Esophagus muscularis mucosa (tissue), 4 donors: Measurements from ENCODE around the gene ACAD11. TPM values are rescaled to one million over a fixed set of nuclear protein-coding genes. Genes with fewer than 3 reads are reported as not detected.
A peak's percentile ranks its signal among the peaks of the same experiment; 100 is the strongest.

ENCODE experiments used
- DNase-seq: peaks from one replicate; pipeline ENCODE4 v3.0.0-alpha.2; 2017; ENCODE audit errors: extremely low spot score
- H3K27ac ChIP-seq, 4 donors: fragments of 200-600 bp; sonication (generic); replicated peaks in 1 of 4; 1 replicate in 3 of 4; 2 replicates in 1 of 4; pipeline ENCODE4 v1.5.1; 2016 to 2019; ENCODE audit warnings: mild to moderate bottlenecking in 1 of 4
- H3K27me3 ChIP-seq, 4 donors: fragments of 200-600 bp; sonication (generic); one replicate each; pipeline versions ENCODE4 v1.5.1 to v1.6.0; 2016 to 2019
- H3K36me3 ChIP-seq, 4 donors: fragments of 200-600 bp; sonication (generic); one replicate each; pipeline ENCODE4 v1.5.1; 2016 to 2019
- H3K4me1 ChIP-seq, 4 donors: fragments of 200-600 bp; sonication (generic); one replicate each; pipeline ENCODE4 v1.5.1; 2016 to 2019
- H3K4me3 ChIP-seq, 4 donors: fragments of 200-600 bp; sonication (generic); 1 replicate in 2 of 4; 2 replicates in 2 of 4; pipeline ENCODE4 v1.5.1; 2016 to 2019; ENCODE audit warnings: mild to moderate bottlenecking in 4 of 4, moderate library complexity in 1 of 4
- H3K9me3 ChIP-seq, 4 donors: fragments of 200-600 bp; sonication (generic); 1 replicate in 3 of 4; 2 replicates in 1 of 4; pipeline ENCODE4 v1.5.1; 2016 to 2019
- EP300 ChIP-seq: sonication (generic); formaldehyde crosslinking; IDR thresholded peaks from one replicate; pipeline ENCODE4 v1.6.1; 2017; ENCODE audit warnings: antibody characterized with exemption
- POLR2A ChIP-seq: fragments of 450-650 bp; IDR thresholded peaks from one replicate; pipeline ENCODE4 v1.6.1; 2017; ENCODE audit warnings: antibody characterized with exemption, moderate library complexity, mild to moderate bottlenecking, low read depth
- POLR2AphosphoS5 ChIP-seq, 2 donors: sonication (generic); formaldehyde crosslinking; IDR thresholded peaks; one replicate each; pipeline ENCODE4 v1.6.1; 2017; ENCODE audit warnings: antibody characterized with exemption in 2 of 2
- WGBS: methylation state at CpG from one replicate; pipeline ENCODE4 v1.1.5; 2018; 5-methylcytosine and 5-hydroxymethylcytosine counted together
- intact Hi-C: fragments of 100-400 bp; cut with DNase I; formaldehyde crosslinking; loops from one replicate; pipeline ENCODE4 v1.15.1; 2023
- total RNA-seq, 4 donors: library from RNA; depleted of rRNA; stranded (reverse); fragments of >200 nt; gene quantifications; one replicate each; pipeline versions ENCODE4 v1.1.0 to v1.2.1, GENCODE V29; 2016
- TF ChIP-seq, protein P1 (sequence below), 3 experiments: fragments of 200-600 bp in 2 of 3; fragments of 450-650 bp in 1 of 3; sonication (generic) in 2 of 3; IDR thresholded peaks; one replicate each; pipeline ENCODE4 v1.5.1; 2017 to 2019; ENCODE audit warnings: antibody characterized with exemption in 3 of 3, mild to moderate bottlenecking in 2 of 3, moderate library complexity in 1 of 3

ACAD11 gene
- total RNA-seq, 4 donors from 2014 or later: 14.1 to 26.6 (median 17.2) TPM

DNA sequence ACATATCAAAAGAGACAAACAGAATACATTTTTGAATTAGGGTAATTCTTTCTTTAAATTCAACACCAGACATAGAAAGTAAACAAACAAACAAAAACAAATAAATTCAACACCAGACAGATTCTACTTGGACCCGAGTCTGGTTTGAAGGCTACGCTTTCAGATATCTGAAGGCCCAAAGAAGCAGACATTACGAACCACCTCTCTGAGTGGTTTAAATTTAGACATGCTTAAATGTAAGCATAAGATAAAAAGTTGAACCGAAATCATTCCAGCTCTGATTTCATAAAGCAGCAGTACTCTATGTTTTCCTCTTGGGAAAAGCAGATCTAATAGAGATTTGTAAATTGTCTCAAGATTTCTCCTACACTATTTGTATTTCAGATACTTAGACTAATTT lies 30.4 kb upstream of the ACAD11 start:
- Histone ChIP-seq H3K9me3 (no peaks in the 10 kb centered on the region), H3K4me3 (no peak overlapping the region), H3K4me1 (no peaks in the 10 kb centered on the region), H3K27ac (no peak overlapping the region), H3K27me3 (no peaks in the 10 kb centered on the region), H3K36me3 (peaks cover 55 to 98% (median 87%) of the 10 kb centered on the region in 4 donors)
- no peak for DNase-seq
- 90% methylated on average over 4 of the region's 4 CpGs for WGBS
- TF ChIP-seq, protein P1, sequence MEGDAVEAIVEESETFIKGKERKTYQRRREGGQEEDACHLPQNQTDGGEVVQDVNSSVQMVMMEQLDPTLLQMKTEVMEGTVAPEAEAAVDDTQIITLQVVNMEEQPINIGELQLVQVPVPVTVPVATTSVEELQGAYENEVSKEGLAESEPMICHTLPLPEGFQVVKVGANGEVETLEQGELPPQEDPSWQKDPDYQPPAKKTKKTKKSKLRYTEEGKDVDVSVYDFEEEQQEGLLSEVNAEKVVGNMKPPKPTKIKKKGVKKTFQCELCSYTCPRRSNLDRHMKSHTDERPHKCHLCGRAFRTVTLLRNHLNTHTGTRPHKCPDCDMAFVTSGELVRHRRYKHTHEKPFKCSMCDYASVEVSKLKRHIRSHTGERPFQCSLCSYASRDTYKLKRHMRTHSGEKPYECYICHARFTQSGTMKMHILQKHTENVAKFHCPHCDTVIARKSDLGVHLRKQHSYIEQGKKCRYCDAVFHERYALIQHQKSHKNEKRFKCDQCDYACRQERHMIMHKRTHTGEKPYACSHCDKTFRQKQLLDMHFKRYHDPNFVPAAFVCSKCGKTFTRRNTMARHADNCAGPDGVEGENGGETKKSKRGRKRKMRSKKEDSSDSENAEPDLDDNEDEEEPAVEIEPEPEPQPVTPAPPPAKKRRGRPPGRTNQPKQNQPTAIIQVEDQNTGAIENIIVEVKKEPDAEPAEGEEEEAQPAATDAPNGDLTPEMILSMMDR (IDR thresholded peaks at IDR 0.05): no peak
- TF ChIP-seq POLR2AphosphoS5 (IDR thresholded peaks at IDR 0.05): no peak
- no peak for TF ChIP-seq POLR2A
- TF ChIP-seq EP300: no peak
- intact Hi-C loops: loop anchor here (10.0 kb wide), 1 partner anchor 195 kb away; no protein-coding TSS in a partner anchor

DNA sequence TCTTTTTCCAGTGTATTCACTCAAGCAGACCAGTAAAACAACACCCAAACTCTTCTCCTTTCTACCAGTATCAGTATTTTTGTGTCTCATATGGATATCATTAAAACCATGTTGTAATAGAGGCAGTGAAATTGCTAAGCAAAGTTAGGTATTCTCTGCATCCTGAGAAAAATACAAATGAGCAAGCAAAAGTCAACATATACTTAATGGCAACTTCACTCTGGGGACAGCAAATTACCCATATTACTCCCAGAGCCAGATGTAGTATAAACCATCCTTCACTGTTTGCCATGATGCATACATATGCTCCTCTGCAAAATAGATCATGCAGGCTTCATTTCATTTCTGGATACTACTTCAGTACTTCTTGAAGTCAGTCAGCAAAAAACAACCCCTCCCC lies 22.6 kb upstream of the ACAD11 start:
- Histone ChIP-seq H3K4me1 (peaks cover 0 to 5% (median 0%) of the 10 kb centered on the region in 4 donors), H3K36me3 (peaks cover 26 to 96% (median 73%) of the 10 kb centered on the region in 4 donors), H3K9me3 (no peaks in the 10 kb centered on the region), H3K27ac (no peak overlapping the region), H3K4me3 (no peak overlapping the region), H3K27me3 (no peaks in the 10 kb centered on the region)
- intact Hi-C loops: no loop called here
- TF ChIP-seq, protein P1 (IDR thresholded peaks at IDR 0.05): no peak
- TF ChIP-seq POLR2AphosphoS5 (IDR thresholded peaks at IDR 0.05) (no peak), EP300 (no peak), POLR2A (no peak)
- no peak for DNase-seq

DNA sequence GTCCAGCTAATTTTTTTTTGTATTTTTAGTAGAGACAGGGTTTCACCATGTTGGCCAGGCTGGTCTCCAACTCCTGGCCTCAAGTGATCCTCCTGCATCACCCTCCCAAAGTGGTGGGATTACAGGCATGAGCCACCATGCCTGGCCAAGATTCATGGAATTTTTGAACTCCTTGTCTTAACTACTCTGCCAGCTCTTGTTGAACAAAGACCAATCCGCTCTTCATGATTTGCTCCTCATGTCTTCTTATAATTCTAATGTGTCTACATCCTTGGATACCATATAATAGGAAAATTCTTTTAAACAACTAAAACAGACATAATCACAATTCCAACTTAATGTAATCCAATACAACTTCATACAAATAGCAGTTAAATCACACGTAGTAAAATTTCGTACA lies 21.8 kb upstream of the ACAD11 start:
- Histone ChIP-seq H3K36me3 (peaks cover 26 to 98% (median 75%) of the 10 kb centered on the region in 4 donors), H3K27ac (peak overlapping the region in 1 of 4 donors; percentile 10), H3K27me3 (no peaks in the 10 kb centered on the region), H3K4me3 (no peak overlapping the region), H3K4me1 (peaks cover 0 to 5% (median 0%) of the 10 kb centered on the region in 4 donors), H3K9me3 (no peaks in the 10 kb centered on the region)
- intact Hi-C loops: no loop called here
- 98% methylated on average over 3 of the region's 3 CpGs for WGBS
- no peak for TF ChIP-seq POLR2A
- TF ChIP-seq EP300: no peak
- TF ChIP-seq POLR2AphosphoS5 (IDR thresholded peaks at IDR 0.05): no peak
- TF ChIP-seq, protein P1 (IDR thresholded peaks at IDR 0.05): no peak
- no peak for DNase-seq

DNA sequence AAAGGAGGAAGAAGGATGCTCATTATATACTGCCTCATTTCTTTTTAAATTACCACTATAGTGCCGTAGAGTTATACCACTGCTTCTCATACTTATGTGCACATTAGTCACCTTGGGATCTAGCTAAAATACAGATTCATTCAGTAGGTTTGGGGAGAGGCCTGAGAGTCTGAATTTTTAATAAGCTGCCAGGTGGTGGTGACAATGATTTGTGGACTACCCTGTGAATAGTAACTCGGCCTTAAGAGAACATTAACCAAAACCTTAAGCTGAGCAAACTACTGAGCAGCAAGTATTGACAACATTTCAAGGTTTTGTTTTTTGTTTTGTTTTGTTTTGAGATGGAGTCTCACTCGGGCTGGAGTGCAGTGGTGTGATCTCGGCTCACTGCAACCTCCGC lies 20.3 kb upstream of the ACAD11 start:
- TF ChIP-seq POLR2AphosphoS5 (IDR thresholded peaks at IDR 0.05): no peak
- TF ChIP-seq, protein P1 (IDR thresholded peaks at IDR 0.05): no peak
- TF ChIP-seq EP300: no peak
- no peak for TF ChIP-seq POLR2A
- H3K4me3 ChIP-seq: no peak overlapping the region
- peak overlapping the region in 2 of 4 donors; percentile 8 to 31 for H3K27ac ChIP-seq
- no peaks in the 10 kb centered on the region for H3K9me3 ChIP-seq
- intact Hi-C loops: no loop called here
- peaks cover 0 to 5% (median 0%) of the 10 kb centered on the region in 4 donors for H3K4me1 ChIP-seq
- no peak for DNase-seq
- H3K36me3 ChIP-seq: peaks cover 22 to 98% (median 77%) of the 10 kb centered on the region in 4 donors
- WGBS: 94% methylated on average over 5 of the region's 5 CpGs
- no peaks in the 10 kb centered on the region for H3K27me3 ChIP-seq

DNA sequence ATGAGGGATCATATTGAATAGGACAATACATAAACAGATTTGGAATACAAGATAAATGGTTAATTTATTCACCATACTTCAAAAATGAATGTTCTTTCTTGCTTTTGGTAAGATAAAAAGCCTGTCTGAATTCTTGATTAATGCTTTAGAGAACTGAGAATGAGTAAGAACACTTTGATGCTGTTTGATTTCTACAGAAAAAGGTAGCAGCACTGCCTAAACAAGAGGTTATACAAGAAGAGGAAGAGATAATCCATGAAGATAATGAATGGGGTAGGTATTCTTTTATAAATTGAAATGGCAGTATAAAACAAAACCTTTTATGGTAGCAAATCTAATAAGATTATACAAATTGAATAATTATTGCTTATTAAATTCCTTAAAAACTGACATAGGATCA lies 15.8 kb upstream of the ACAD11 start:
- H3K36me3 ChIP-seq: peaks cover 15 to 96% (median 73%) of the 10 kb centered on the region in 4 donors
- H3K4me3 ChIP-seq: no peak overlapping the region
- TF ChIP-seq POLR2A (no peak), EP300 (no peak), POLR2AphosphoS5 (IDR thresholded peaks at IDR 0.05) (no peak)
- TF ChIP-seq, protein P1 (IDR thresholded peaks at IDR 0.05): no peak
- intact Hi-C loops: no loop called here
- H3K9me3 ChIP-seq: no peaks in the 10 kb centered on the region
- no peak overlapping the region for H3K27ac ChIP-seq
- no peaks in the 10 kb centered on the region for H3K27me3 ChIP-seq
- DNase-seq: no peak
- H3K4me1 ChIP-seq: peaks cover 0 to 5% (median 0%) of the 10 kb centered on the region in 4 donors
